Left forelimb (tissue), 1 donor: Measurements from ENCODE around the gene CYP27A1.

Experiments
- DNase-seq: peaks from one replicate; pipeline ENCODE4 v3.0.0-alpha.2; 2018; ENCODE audit warnings: low spot score

Gene CYP27A1

GRCh38 chr2:218773881-218774280 is 8.1 kb upstream of the CYP27A1 start:
- DNase-seq: no peak

DNA sequence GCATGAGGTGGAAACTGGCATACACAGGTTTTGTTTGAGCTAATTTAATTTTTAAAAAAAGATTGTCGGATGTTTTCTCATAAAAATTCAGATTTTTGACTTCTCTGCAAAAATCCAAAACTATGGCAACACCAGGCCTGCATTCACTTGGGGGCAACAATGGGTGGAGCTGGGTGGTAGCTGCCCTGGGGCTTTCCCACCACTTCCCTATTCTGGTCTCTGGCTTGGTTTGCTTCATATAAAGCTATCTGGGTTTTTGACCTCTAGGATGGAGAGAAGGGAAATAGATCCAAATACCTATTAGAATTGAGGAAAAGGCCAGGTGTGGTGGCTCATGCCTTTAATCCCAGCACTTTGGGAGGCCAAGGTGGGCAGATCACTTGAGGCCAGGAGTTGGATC is 5.5 kb upstream of the CYP27A1 start:
- no peak for DNase-seq

GRCh38 chr2:218777276-218777990 is 4.5 kb upstream of the CYP27A1 start:
- no peak for DNase-seq

GRCh38 chr2:218780046-218780445 is 1.9 kb upstream of the CYP27A1 start:
- DNase-seq: no peak

GRCh38 chr2:218780851-218781690 is 876 bp upstream of the CYP27A1 start:
- DNase-seq: no peak

- DNase-seq: no peak
Observed at GRCh38 chr2:218782528-218782844, 539 bp downstream of the CYP27A1 start.

- DNase-seq: no peak
Observed at GRCh38 chr2:218783688-218784087, 1.7 kb downstream of the CYP27A1 start.

DNA sequence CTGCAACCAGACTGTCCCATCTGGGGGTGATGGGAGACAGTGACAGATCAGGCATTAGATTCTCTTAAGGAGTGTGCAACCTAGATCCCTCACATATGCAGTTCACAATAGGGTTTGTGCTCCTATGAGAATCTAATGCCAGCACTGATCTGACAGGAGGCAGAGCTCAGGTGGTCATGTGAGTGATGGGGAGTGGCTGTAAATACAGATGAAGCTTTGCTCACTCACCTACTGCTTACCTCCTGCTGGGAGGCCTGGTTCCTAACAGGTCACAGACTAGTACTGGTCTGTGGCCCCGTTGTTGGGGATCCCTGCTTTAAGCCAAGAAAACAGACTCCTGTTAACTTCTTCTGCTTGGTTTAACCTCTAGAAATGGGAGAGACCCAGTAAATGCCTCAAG is 3.2 kb downstream of the CYP27A1 start:
- no peak for DNase-seq

- DNase-seq: no peak
Observed at GRCh38 chr2:218786133-218786532, 4.2 kb downstream of the CYP27A1 start.

DNA sequence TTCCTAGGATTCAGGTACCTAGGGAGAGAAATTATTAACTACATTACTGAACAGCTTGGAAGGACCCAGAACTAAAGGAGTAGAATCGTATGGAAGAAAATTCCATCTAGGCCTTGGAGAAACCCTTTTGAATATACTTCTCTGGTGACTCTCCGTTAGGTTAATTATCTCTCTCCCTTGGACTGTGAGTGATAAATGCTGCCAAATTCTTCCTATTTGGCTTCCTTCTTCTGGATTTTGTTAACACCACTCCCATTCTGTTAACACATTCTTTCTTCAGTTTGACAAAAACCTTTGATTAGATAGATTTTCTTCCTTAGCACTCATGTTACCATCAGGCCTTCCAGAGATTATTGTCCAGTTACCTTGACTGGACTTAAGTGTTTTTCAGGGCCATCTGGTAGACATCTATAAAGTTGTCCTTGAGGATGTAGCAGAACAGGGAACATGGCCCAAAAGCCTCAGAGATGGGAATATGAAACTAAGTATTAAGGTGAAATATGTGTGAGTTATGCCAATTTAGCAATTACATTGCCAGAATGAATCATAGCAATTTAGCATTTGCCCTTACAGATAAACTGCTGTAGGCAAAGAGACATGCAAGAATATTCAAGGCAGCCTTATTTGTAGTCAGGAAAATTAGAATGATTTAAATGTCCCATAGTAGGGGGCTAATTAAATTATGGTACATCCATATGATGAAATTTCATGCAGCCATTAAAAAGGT is 6.7 kb downstream of the CYP27A1 start:
- no peak for DNase-seq

GRCh38 chr2:218792433-218792832 is 10.5 kb downstream of the CYP27A1 start:
- no peak for DNase-seq

DNA sequence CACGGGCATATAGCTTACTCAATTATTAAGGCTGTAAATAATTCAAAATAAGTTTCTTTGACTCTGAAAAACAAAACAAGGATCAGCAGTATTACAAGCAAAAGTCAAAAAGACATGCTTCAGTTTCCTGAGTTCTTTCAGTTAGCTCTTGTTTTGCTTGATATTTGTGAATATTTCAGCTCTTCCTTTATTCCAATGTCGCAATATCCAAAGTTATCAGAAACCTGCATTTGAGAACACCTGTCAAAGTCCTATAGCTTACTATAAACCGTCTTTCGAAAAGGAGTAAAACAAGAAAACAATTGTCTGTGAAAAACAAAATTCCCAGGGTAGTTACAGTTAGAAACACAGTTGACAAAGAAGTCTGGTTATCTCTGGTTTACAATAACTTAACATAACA is 14.7 kb downstream of the CYP27A1 start:
- DNase-seq: no peak

DNA sequence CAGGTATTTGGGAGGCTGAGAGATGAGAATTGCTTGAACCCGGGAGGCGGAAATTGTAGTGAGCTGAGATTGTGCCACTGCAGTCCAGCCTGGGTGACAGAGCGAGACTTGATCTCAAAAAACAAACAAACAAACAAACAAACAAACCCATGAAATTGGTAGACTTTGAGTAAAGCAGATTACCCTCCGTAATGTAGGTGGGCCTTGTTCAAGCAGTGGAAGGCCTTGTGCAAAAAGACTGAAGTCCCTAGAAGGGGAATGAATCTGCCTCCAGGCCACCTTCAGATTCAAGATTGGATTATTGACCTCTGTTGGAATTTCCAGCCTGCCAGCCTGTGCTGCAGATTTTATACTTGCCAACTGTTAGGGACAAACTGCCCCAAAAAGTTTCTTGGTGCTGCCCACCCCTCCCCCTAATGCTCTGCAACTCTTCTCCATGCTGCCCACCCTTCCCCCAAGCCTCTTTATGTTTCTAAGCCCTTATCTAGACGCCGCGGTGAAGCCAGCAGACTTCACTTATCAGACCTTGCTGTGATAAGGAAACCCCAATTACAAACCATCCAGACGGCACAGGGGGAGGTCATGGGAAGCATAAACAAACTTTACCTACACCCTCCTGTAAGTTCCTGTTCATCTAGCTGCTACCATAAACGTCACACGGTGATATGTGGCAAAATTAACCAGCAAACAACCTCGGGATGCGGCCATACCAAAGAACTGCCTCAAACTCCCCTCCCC is 17.0 kb downstream of the CYP27A1 start:
- DNase-seq: no peak

DNA sequence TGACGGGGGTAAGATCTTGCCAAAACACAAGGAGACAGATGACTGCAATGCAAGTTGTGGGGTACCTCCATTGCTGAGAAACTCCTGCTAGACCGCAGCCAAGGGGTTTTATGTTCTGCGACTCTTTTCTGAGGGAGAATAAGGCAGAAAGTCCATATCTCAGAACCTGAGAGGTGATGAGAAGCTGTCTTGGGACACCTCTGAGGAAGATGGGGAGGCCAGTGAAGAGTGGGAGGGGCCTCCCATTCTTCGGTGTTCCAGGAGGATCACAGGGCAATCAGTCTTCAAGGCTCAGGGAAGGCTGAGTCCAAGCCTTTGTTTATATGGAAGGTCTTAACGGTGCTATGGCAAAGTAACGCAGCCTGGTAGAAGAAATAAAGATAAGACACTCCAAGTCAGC is 18.0 kb downstream of the CYP27A1 start:
- no peak for DNase-seq

GRCh38 chr2:218802386-218802994 is 20.5 kb downstream of the CYP27A1 start:
- no peak for DNase-seq

- no peak for DNase-seq
Observed at GRCh38 chr2:218804817-218805216, 22.9 kb downstream of the CYP27A1 start.

- DNase-seq: no peak
Observed at GRCh38 chr2:218805627-218806026, 23.7 kb downstream of the CYP27A1 start.

DNA sequence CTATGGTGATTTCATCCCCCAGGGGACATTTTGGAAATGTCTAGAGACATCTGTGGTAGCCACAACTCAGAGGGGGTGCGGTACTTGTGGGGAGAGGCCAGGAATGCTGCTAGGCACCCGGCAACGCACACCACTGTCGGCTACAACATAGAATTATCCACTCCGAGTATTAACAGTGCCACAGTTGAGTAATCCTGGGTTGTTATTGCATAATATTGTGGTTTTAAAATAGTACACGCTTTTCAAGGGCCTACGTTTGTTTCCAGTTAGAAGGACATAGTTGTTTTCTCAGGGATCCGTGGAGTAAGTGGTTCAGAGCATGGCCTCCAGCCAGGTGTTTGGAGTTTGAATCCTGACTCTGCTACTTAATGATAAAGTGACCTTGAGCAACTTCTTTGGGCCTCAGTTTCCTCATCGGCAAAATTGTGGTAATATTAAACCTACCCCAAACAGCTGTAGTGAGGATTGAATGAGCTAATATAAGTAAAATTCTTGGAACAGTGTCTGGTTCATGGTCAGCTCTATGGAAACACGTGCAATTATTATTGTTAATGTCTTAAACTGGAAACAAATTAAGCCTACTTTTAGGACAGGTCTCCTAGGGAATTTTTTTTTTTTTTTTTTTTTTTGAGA is 24.5 kb downstream of the CYP27A1 start:
- DNase-seq: no peak

DNA sequence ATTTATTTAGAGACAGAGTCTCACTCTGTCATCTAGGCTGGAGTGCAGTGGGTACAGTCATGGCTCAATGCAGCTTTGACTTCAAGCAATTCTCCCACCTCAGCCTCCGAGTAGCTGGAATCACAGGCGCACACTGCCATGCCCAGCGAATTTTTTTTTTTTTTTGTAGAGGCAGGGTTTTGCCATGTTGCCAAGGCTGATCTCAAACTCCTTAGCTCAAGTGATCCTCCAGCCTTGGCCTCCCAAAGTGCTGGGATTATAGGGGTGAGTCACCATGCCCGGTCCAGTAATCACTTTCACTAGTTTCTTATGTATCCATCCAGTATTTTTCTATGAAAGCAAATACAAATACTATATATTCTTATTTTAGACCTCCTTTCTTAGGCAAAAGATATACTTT is 25.7 kb downstream of the CYP27A1 start:
- DNase-seq: no peak

- no peak for DNase-seq
Observed at GRCh38 chr2:218809515-218809914, 27.6 kb downstream of the CYP27A1 start.

- DNase-seq: no peak
Observed at GRCh38 chr2:218810256-218810655, 28.3 kb downstream of the CYP27A1 start.
